HepG2 (cell line): ENCODE results near the gene FRAS1. TPM values are rescaled to one million over a fixed set of nuclear protein-coding genes. Genes with fewer than 3 reads are reported as not detected.

ENCODE experiments used
- FOXA1 ChIP-seq, 2 experiments: fragments of 450-650 bp in 1 of 2; sonication (generic) in 1 of 2; formaldehyde crosslinking in 1 of 2; IDR thresholded peaks; 2 replicates each; pipeline versions ENCODE4 v1.4.0 to v1.6.1; 2016 to 2020; ENCODE audit warnings: missing genetic modification reagents in 1 of 2
- FOXJ3 ChIP-seq: sonication (generic); formaldehyde crosslinking; IDR thresholded peaks from 2 replicates; pipeline ENCODE4 v1.4.0; 2020; ENCODE audit warnings: missing genetic modification reagents, mild to moderate bottlenecking, borderline replicate concordance
- HDAC2 ChIP-seq: sonication (generic); formaldehyde crosslinking; IDR thresholded peaks from 2 replicates; pipeline ENCODE4 v1.4.0; 2020; ENCODE audit warnings: missing genetic modification reagents
- KMT2B ChIP-seq: IDR thresholded peaks from 2 replicates; pipeline ENCODE4 v1.6.1; 2016; ENCODE audit warnings: missing genetic modification reagents, missing compliant biosample characterization
- NPAS2 ChIP-seq: sonication (generic); formaldehyde crosslinking; IDR thresholded peaks from 2 replicates; pipeline ENCODE4 v1.8.0; 2022; ENCODE audit warnings: mild to moderate bottlenecking, missing genetic modification reagents, borderline replicate concordance
- PITX1 ChIP-seq: sonication (generic); formaldehyde crosslinking; IDR thresholded peaks from 2 replicates; pipeline ENCODE4 v1.5.1; 2020; ENCODE audit warnings: mild to moderate bottlenecking, missing genetic modification reagents
- PLSCR1 ChIP-seq: sonication (generic); formaldehyde crosslinking; IDR thresholded peaks from 2 replicates; pipeline ENCODE4 v1.5.0; 2020; ENCODE audit warnings: missing genetic modification reagents, mild to moderate bottlenecking, borderline replicate concordance
- SP1 ChIP-seq, 2 experiments: fragments of 450-650 bp in 1 of 2; sonication (generic) in 1 of 2; formaldehyde crosslinking in 1 of 2; IDR thresholded peaks; 2 replicates each; pipeline versions ENCODE4 v1.4.0 to v1.6.1; 2016 to 2020; ENCODE audit warnings: missing genetic modification reagents in 1 of 2
- TBX2 ChIP-seq: sonication (generic); formaldehyde crosslinking; IDR thresholded peaks from 2 replicates; pipeline ENCODE4 v1.5.0; 2020; ENCODE audit warnings: missing genetic modification reagents, mild to moderate bottlenecking, borderline replicate concordance
- THYN1 ChIP-seq: sonication (generic); formaldehyde crosslinking; IDR thresholded peaks from 2 replicates; pipeline ENCODE4 v1.8.1; 2023; ENCODE audit warnings: low read depth, mild to moderate bottlenecking, moderate library complexity, missing genetic modification reagents, borderline replicate concordance
- ZKSCAN1 ChIP-seq: fragments of 150-350 bp; IDR thresholded peaks from 2 replicates; pipeline ENCODE4 v1.6.1; 2014; ENCODE audit warnings: low read length
- ZNF850 ChIP-seq: sonication (generic); formaldehyde crosslinking; conservative IDR thresholded peaks from 2 replicates; pipeline ENCODE4 v1.9.0; 2021; ENCODE audit warnings: mild to moderate bottlenecking, missing genetic modification reagents
- ZNF878 ChIP-seq: sonication (generic); formaldehyde crosslinking; IDR thresholded peaks from 2 replicates; pipeline ENCODE4 v1.8.1; 2023; ENCODE audit warnings: mild to moderate bottlenecking, missing genetic modification reagents, moderate library complexity
- ZNF883 ChIP-seq: sonication (generic); formaldehyde crosslinking; IDR thresholded peaks from 2 replicates; pipeline ENCODE4 v1.5.1; 2020; ENCODE audit warnings: mild to moderate bottlenecking, missing genetic modification reagents; ENCODE audit errors: not compliant biosample characterization
- polyA plus RNA-seq, 8 experiments: library from polyadenylated mRNA; depleted of rRNA in 3 of 8; stranded (reverse) in 7 of 8; unstranded in 1 of 8; fragments of >200 nt; fragmentation: Illumina TruSeq in 4 of 8; extraction: Trizol in 4 of 8; gene quantifications; 2 replicates each; pipeline versions ENCODE4 v1.2.1 to v1.2.3, GENCODE V29; 2011 to 2016; ENCODE audit warnings: low read depth in 4 of 8, missing spikeins in 1 of 8, mixed read lengths in 1 of 8; ENCODE audit not compliant: insufficient read depth in 1 of 8
- total RNA-seq, 5 experiments: library from RNA; depleted of rRNA; stranded (reverse); fragments of >200 nt; fragmentation: Illumina TruSeq; extraction: Trizol; gene quantifications; 2 replicates each; pipeline ENCODE4 v1.2.3, GENCODE V29; 2016; ENCODE audit warnings: low read depth in 1 of 5
- TF ChIP-seq, protein P1 (sequence below): sonication (generic); formaldehyde crosslinking; IDR thresholded peaks from 2 replicates; pipeline ENCODE4 v1.4.0; 2020; ENCODE audit warnings: missing genetic modification reagents, borderline replicate concordance
- TF ChIP-seq, protein P2 (sequence below): sonication (generic); formaldehyde crosslinking; IDR thresholded peaks from 2 replicates; pipeline ENCODE4 v1.8.1; 2023; ENCODE audit warnings: mild to moderate bottlenecking, inconsistent platforms, moderate library complexity, missing genetic modification reagents, borderline replicate concordance
- TF ChIP-seq, protein P3 (sequence below): sonication (generic); formaldehyde crosslinking; IDR thresholded peaks from 2 replicates; pipeline ENCODE4 v1.8.0; 2022; ENCODE audit warnings: missing genetic modification reagents, mild to moderate bottlenecking, moderate library complexity, borderline replicate concordance
- TF ChIP-seq, protein P4 (sequence below): sonication (generic); formaldehyde crosslinking; conservative IDR thresholded peaks from 2 replicates; pipeline ENCODE4 v1.4.0; 2020; ENCODE audit warnings: missing genetic modification reagents
- TF ChIP-seq, protein P5 (sequence below): sonication (generic); formaldehyde crosslinking; IDR thresholded peaks from 2 replicates; pipeline ENCODE4 v1.4.0; 2020; ENCODE audit warnings: missing genetic modification reagents, low read depth, mild to moderate bottlenecking, borderline replicate concordance

Gene FRAS1
- total and polyA plus RNA-seq, 2 of the 13 experiments (the other 11 are each of a cell fraction or from before 2014, with no cell fraction given) = 22.5 to 31.6 TPM

GRCh38 chr4:78165758-78166157 lies 108.6 kb downstream of the FRAS1 start (continued):
- TF ChIP-seq, protein P1, sequence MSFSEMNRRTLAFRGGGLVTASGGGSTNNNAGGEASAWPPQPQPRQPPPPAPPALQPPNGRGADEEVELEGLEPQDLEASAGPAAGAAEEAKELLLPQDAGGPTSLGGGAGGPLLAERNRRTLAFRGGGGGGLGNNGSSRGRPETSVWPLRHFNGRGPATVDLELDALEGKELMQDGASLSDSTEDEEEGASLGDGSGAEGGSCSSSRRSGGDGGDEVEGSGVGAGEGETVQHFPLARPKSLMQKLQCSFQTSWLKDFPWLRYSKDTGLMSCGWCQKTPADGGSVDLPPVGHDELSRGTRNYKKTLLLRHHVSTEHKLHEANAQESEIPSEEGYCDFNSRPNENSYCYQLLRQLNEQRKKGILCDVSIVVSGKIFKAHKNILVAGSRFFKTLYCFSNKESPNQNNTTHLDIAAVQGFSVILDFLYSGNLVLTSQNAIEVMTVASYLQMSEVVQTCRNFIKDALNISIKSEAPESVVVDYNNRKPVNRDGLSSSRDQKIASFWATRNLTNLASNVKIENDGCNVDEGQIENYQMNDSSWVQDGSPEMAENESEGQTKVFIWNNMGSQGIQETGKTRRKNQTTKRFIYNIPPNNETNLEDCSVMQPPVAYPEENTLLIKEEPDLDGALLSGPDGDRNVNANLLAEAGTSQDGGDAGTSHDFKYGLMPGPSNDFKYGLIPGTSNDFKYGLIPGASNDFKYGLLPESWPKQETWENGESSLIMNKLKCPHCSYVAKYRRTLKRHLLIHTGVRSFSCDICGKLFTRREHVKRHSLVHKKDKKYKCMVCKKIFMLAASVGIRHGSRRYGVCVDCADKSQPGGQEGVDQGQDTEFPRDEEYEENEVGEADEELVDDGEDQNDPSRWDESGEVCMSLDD (CRISPR knock-in tag) = no peak
- TF ChIP-seq NPAS2 (CRISPR knock-in tag) (no peak), ZNF883 (CRISPR knock-in tag) (no peak), KMT2B (CRISPR knock-in tag) (peak; percentile 32; the same call in 1 of the 2 replicates), SP1 (IDR thresholded peaks at IDR 0.05) (no peak), SP1 (CRISPR knock-in tag; IDR thresholded peaks at IDR 0.05) (no peak), PITX1 (CRISPR knock-in tag) (0 out of 2 replicates have a peak, but pooled peaks have one; percentile 44), THYN1 (no peak), ZNF878 (CRISPR knock-in tag) (no peak), ZNF850 (CRISPR knock-in tag) (no peak), ZKSCAN1 (no peak), FOXJ3 (peak; percentile 94), TBX2 (peak; percentile 42; the same call in 1 of the 2 replicates), PLSCR1 (no peak), FOXA1 (IDR thresholded peaks at IDR 0.05) (no peak), FOXA1 (CRISPR knock-in tag; IDR thresholded peaks at IDR 0.05) (no peak; the same call in 1 of the 2 replicates), HDAC2 (CRISPR knock-in tag) (peak; percentile 54)
- TF ChIP-seq, protein P2, sequence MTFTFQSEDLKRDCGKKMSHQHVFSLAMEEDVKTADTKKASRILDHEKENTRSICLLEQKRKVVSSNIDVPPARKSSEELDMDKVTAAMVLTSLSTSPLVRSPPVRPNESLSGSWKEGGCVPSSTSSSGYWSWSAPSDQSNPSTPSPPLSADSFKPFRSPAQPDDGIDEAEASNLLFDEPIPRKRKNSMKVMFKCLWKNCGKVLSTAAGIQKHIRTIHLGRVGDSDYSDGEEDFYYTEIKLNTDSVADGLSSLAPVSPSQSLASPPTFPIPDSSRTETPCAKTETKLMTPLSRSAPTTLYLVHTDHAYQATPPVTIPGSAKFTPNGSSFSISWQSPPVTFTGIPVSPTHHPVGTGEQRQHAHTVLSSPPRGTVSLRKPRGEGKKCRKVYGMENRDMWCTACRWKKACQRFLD (CRISPR knock-in tag) = no peak
- TF ChIP-seq, protein P3, sequence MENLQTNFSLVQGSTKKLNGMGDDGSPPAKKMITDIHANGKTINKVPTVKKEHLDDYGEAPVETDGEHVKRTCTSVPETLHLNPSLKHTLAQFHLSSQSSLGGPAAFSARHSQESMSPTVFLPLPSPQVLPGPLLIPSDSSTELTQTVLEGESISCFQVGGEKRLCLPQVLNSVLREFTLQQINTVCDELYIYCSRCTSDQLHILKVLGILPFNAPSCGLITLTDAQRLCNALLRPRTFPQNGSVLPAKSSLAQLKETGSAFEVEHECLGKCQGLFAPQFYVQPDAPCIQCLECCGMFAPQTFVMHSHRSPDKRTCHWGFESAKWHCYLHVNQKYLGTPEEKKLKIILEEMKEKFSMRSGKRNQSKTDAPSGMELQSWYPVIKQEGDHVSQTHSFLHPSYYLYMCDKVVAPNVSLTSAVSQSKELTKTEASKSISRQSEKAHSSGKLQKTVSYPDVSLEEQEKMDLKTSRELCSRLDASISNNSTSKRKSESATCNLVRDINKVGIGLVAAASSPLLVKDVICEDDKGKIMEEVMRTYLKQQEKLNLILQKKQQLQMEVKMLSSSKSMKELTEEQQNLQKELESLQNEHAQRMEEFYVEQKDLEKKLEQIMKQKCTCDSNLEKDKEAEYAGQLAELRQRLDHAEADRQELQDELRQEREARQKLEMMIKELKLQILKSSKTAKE (CRISPR knock-in tag) = no peak
- TF ChIP-seq, protein P4, sequence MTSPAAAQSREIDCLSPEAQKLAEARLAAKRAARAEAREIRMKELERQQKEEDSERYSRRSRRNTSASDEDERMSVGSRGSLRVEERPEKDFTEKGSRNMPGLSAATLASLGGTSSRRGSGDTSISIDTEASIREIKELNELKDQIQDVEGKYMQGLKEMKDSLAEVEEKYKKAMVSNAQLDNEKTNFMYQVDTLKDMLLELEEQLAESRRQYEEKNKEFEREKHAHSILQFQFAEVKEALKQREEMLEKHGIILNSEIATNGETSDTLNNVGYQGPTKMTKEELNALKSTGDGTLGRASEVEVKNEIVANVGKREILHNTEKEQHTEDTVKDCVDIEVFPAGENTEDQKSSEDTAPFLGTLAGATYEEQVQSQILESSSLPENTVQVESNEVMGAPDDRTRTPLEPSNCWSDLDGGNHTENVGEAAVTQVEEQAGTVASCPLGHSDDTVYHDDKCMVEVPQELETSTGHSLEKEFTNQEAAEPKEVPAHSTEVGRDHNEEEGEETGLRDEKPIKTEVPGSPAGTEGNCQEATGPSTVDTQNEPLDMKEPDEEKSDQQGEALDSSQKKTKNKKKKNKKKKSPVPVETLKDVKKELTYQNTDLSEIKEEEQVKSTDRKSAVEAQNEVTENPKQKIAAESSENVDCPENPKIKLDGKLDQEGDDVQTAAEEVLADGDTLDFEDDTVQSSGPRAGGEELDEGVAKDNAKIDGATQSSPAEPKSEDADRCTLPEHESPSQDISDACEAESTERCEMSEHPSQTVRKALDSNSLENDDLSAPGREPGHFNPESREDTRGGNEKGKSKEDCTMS = no peak
- TF ChIP-seq, protein P5, sequence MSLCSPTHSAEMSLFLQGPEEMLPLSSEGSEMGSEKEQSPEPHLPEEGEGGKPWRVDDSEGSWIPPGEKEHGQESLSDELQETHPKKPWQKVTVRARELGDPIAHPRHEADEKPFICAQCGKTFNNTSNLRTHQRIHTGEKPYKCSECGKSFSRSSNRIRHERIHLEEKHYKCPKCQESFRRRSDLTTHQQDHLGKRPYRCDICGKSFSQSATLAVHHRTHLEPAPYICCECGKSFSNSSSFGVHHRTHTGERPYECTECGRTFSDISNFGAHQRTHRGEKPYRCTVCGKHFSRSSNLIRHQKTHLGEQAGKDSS (CRISPR knock-in tag) = no peak
